Panc1 (cell line): ENCODE results near the gene CANT1. TPM values are rescaled to one million over a fixed set of nuclear protein-coding genes. Genes with fewer than 3 reads are reported as not detected.
"Not testable (repeated sequence)": the region's sequence is repeated elsewhere in the genome, so short reads cannot be mapped to it uniquely, and the experiment has no call there.

ENCODE experiments used
- ATAC-seq: fragments of 200-7000 bp; cut with Tn5 transposase; 2 replicates; pipeline ENCODE4 v1.9.1; 2020; ENCODE audit warnings: mild to moderate bottlenecking, moderate library complexity
- BruUV-seq: library from RNA; stranded (reverse); fragments of 400-500 nt; replicated peaks from 2 replicates; lab custom pipeline; 2021; lab: Mats Ljungman, UMichigan
- CTCF ChIA-PET: fragments of 300-600 bp; sonication (Branson Sonifier 250); formaldehyde crosslinking; loops from one replicate; lab custom pipeline; 2022; ENCODE audit warnings: antibody characterized with exemption; lab: Charles Lee
- POLR2A ChIA-PET: fragments of 300-600 bp; sonication (Branson Sonifier 250); formaldehyde crosslinking; loops from one replicate; lab custom pipeline; 2022; ENCODE audit warnings: antibody characterized with exemption; lab: Charles Lee
- DNase-seq: peaks from one replicate; pipeline ENCODE4 v3.0.0-alpha.2; 2010; ENCODE audit warnings: low read depth, low spot score
- H3K27ac ChIP-seq: 2 replicates; pipeline ENCODE4 v1.5.1; 2011; ENCODE audit warnings: mild to moderate bottlenecking, low read length, inconsistent platforms
- H3K27me3 ChIP-seq: fragments of 200-500 bp; sonication (Bioruptor generic); 2 replicates; pipeline ENCODE4 v1.6.0; 2014; ENCODE audit warnings: low read length, inconsistent platforms; ENCODE audit not compliant: control insufficient read depth, insufficient read depth
- H3K36me3 ChIP-seq: fragments of 200-500 bp; sonication (Bioruptor generic); 2 replicates; pipeline ENCODE4 v1.5.1; 2014; ENCODE audit warnings: inconsistent platforms, mild to moderate bottlenecking, low read length, moderate library complexity; ENCODE audit not compliant: control insufficient read depth, insufficient read depth
- H3K4me1 ChIP-seq: 2 replicates; pipeline ENCODE4 v1.5.1; 2011; ENCODE audit warnings: inconsistent platforms, mild to moderate bottlenecking, low read length, moderate library complexity; ENCODE audit not compliant: control insufficient read depth, insufficient read depth
- H3K4me3 ChIP-seq, 2 experiments: 2 replicates each; pipeline ENCODE4 v1.5.1; 2011 to 2012; ENCODE audit warnings: low read depth in 2 of 2, low read length in 2 of 2, mild to moderate bottlenecking in 2 of 2, inconsistent platforms in 1 of 2, moderate library complexity in 1 of 2
- H3K9me3 ChIP-seq: fragments of 200-500 bp; sonication (Bioruptor generic); 2 replicates; pipeline ENCODE4 v1.5.1; 2014; ENCODE audit warnings: low read depth, mild to moderate bottlenecking, inconsistent platforms, low read length, moderate library complexity; ENCODE audit not compliant: control insufficient read depth, insufficient read depth
- POLR2AphosphoS5 ChIP-seq: IDR thresholded peaks from 2 replicates; pipeline ENCODE4 v1.6.1; 2012; ENCODE audit warnings: mild to moderate bottlenecking, low read depth, low read length, moderate library complexity
- SIN3A ChIP-seq: IDR thresholded peaks from 2 replicates; pipeline ENCODE4 v1.6.1; 2012; ENCODE audit warnings: low read depth, mild to moderate bottlenecking, low read length, moderate library complexity, borderline replicate concordance; ENCODE audit not compliant: insufficient read depth
- TCF7L2 ChIP-seq: IDR thresholded peaks from 2 replicates; pipeline ENCODE4 v1.6.1; 2011; ENCODE audit warnings: mild to moderate bottlenecking, low read depth, low read length, inconsistent platforms
- in situ Hi-C: cut with HindIII; loops from 2 replicates; pipeline ENCODE4 v1.10.0; 2016; ENCODE audit warnings: low sequenced_read_pairs, low pct_unique_long_range_greater_than_20kb
- intact Hi-C: fragments of 100-400 bp; cut with micrococcal nuclease; formaldehyde crosslinking; loops from one replicate; pipeline ENCODE4 v1.10.0; 2022; ENCODE audit not compliant: unreplicated experiment
- total RNA-seq: library from RNA; stranded (reverse); gene quantifications from one replicate; pipeline ENCODE4 v1.2.1, GENCODE V29; 2021; ENCODE audit not compliant: unreplicated experiment
- TF ChIP-seq, protein P1 (sequence below): fragments of 450-650 bp; IDR thresholded peaks from 2 replicates; pipeline ENCODE4 v1.5.1; 2017; ENCODE audit warnings: mild to moderate bottlenecking
- TF ChIP-seq, protein P2 (sequence below), 2 experiments: IDR thresholded peaks; 2 replicates each; pipeline ENCODE4 v1.6.1; 2011 to 2012; ENCODE audit warnings: low read depth in 2 of 2, control low read depth in 1 of 2, low read length in 1 of 2, mild to moderate bottlenecking in 1 of 2, moderate library complexity in 1 of 2; ENCODE audit not compliant: insufficient read depth in 1 of 2

The CANT1 gene
- total RNA-seq, 1 experiment from 2014 or later: 160 TPM

DNA sequence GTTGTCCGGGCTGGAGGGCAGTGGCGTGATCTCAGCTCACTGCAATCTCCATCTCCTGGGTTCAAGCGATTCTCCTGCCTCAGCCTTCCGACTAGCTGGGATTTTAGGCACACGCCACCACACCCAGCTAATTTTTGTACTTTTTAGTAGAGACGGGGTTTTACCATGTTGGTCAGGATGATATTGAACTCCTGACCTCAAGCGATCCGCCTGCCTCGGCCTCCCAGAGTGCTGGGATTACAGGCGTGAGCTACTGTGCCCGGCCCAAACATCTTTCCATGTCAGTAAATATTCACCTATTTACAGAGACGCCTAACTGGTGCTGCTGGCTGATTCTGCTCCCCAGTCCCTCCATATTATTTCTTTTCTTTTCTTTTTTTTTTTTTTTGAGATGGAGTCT, 21.1 kb upstream of the CANT1 start:
- H3K27ac ChIP-seq, H3K36me3 ChIP-seq, DNase-seq, H3K4me3 ChIP-seq, H3K9me3 ChIP-seq, H3K27me3 ChIP-seq, intact Hi-C loops, in situ Hi-C loops, ATAC-seq, BruUV-seq: not testable (repeated sequence)
- ChIA-PET CTCF (interaction anchor here (0.7 kb wide), 1 partner anchor 134 kb away, joined by 3 read pairs; no protein-coding TSS in a partner anchor), POLR2A (interaction anchor here (0.7 kb wide), 1 partner anchor 526 kb away, joined by 4 read pairs; no protein-coding TSS in a partner anchor)
- H3K4me1 ChIP-seq: peaks cover 23% of the 10 kb centered on the region

DNA sequence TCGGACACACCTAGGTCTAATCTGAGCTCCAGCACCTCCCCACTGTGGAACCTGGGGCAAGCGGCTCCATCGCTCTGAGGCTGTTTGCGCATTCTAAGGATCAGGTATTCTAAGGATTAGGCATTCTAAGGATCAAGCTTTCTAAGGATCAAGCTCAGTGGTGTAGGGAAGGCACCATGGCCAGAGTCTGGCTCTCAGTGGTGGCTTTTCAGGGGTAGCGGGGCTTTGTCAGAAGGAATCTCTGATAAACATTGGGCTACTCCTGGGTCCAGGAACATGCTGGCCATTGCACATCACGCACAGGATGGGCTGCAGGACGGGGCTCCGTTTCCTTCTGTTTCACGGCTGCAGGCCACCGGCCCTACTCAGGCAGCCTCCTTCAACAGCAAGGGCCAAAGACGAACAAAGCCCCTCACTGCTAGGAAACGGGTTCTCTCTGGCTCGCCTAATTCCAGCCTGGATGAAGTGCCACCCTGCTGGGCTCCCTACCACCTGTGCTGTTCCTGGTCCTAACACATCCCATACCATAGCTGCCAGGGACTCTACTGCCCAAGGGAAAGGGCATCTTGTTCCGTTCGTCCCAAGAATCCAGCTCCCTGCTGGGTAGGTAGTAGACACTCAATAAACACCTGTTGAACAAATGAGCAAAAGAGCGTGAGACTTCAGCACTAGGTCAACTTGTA, 19.9 kb upstream of the CANT1 start:
- intact Hi-C loops: no loop called here
- no peaks in the 10 kb centered on the region for H3K9me3 ChIP-seq
- no peaks in the 10 kb centered on the region for H3K36me3 ChIP-seq
- TF ChIP-seq, protein P1, sequence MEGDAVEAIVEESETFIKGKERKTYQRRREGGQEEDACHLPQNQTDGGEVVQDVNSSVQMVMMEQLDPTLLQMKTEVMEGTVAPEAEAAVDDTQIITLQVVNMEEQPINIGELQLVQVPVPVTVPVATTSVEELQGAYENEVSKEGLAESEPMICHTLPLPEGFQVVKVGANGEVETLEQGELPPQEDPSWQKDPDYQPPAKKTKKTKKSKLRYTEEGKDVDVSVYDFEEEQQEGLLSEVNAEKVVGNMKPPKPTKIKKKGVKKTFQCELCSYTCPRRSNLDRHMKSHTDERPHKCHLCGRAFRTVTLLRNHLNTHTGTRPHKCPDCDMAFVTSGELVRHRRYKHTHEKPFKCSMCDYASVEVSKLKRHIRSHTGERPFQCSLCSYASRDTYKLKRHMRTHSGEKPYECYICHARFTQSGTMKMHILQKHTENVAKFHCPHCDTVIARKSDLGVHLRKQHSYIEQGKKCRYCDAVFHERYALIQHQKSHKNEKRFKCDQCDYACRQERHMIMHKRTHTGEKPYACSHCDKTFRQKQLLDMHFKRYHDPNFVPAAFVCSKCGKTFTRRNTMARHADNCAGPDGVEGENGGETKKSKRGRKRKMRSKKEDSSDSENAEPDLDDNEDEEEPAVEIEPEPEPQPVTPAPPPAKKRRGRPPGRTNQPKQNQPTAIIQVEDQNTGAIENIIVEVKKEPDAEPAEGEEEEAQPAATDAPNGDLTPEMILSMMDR: no peak
- no peak for TF ChIP-seq SIN3A
- TF ChIP-seq POLR2AphosphoS5: no peak
- TF ChIP-seq TCF7L2: no peak
- TF ChIP-seq, protein P2, sequence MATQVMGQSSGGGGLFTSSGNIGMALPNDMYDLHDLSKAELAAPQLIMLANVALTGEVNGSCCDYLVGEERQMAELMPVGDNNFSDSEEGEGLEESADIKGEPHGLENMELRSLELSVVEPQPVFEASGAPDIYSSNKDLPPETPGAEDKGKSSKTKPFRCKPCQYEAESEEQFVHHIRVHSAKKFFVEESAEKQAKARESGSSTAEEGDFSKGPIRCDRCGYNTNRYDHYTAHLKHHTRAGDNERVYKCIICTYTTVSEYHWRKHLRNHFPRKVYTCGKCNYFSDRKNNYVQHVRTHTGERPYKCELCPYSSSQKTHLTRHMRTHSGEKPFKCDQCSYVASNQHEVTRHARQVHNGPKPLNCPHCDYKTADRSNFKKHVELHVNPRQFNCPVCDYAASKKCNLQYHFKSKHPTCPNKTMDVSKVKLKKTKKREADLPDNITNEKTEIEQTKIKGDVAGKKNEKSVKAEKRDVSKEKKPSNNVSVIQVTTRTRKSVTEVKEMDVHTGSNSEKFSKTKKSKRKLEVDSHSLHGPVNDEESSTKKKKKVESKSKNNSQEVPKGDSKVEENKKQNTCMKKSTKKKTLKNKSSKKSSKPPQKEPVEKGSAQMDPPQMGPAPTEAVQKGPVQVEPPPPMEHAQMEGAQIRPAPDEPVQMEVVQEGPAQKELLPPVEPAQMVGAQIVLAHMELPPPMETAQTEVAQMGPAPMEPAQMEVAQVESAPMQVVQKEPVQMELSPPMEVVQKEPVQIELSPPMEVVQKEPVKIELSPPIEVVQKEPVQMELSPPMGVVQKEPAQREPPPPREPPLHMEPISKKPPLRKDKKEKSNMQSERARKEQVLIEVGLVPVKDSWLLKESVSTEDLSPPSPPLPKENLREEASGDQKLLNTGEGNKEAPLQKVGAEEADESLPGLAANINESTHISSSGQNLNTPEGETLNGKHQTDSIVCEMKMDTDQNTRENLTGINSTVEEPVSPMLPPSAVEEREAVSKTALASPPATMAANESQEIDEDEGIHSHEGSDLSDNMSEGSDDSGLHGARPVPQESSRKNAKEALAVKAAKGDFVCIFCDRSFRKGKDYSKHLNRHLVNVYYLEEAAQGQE (IDR thresholded peaks at IDR 0.05; ENCODE audit: insufficient read depth in 1 of 2, low read depth in 2 of 2, low read length in 1 of 2): no peak
- CTCF ChIA-PET: interaction anchor here (0.6 to 1.2 kb wide), 2 partner anchors 10 to 57 kb away, joined by 3 to 4 read pairs; no protein-coding TSS in a partner anchor
- no peak for ATAC-seq
- H3K4me3 ChIP-seq: no peak overlapping the region
- no peak for DNase-seq
- H3K4me1 ChIP-seq: peaks cover 22% of the 10 kb centered on the region
- no peak overlapping the region for H3K27ac ChIP-seq
- BruUV-seq: no TSS peak
- in situ Hi-C loops: no loop called here
- POLR2A ChIA-PET: no interaction called here
- H3K27me3 ChIP-seq: peaks cover 15% of the 10 kb centered on the region
